Astrocyte (in vitro differentiated cells and primary cell): ENCODE data around the gene DNTT. TPM values are rescaled to one million over a fixed set of nuclear protein-coding genes. Genes with fewer than 3 reads are reported as not detected.

Experiments used
- DNase-seq: peaks from one replicate; pipeline ENCODE4 v3.0.0-alpha.2; 2010; ENCODE audit warnings: low read depth
- FAIRE-seq: peaks from 2 replicates; lab custom pipeline; 2011; peaks lifted over from hg19 to GRCh38; lab: Jason Lieb, UNC
- H2AFZ ChIP-seq: 2 replicates; pipeline ENCODE4 v1.6.0; 2012; ENCODE audit warnings: low read depth, low read length, inconsistent platforms
- H3K27ac ChIP-seq: 2 replicates; pipeline ENCODE4 v1.5.1; 2011; ENCODE audit warnings: low read depth, low read length, inconsistent platforms
- H3K27me3 ChIP-seq: 2 replicates; pipeline ENCODE4 v1.6.0; 2011; ENCODE audit warnings: low read length, inconsistent platforms; ENCODE audit not compliant: insufficient read depth
- H3K36me3 ChIP-seq: 2 replicates; pipeline ENCODE4 v1.5.1; 2011; ENCODE audit warnings: low read length, inconsistent platforms; ENCODE audit not compliant: insufficient read depth
- H3K4me1 ChIP-seq: 2 replicates; pipeline ENCODE4 v1.5.1; 2011; ENCODE audit warnings: low read length, inconsistent platforms; ENCODE audit not compliant: insufficient read depth
- H3K4me2 ChIP-seq: 2 replicates; pipeline ENCODE4 v1.6.0; 2012; ENCODE audit warnings: low read length, inconsistent platforms
- H3K4me3 ChIP-seq: 2 replicates; pipeline ENCODE4 v1.5.1; 2011; ENCODE audit warnings: low read depth, mild to moderate bottlenecking, low read length, inconsistent platforms; ENCODE audit not compliant: insufficient read depth
- H3K79me2 ChIP-seq: 2 replicates; pipeline ENCODE4 v1.6.0; 2012; ENCODE audit warnings: mild to moderate bottlenecking, low read length, inconsistent platforms; ENCODE audit not compliant: insufficient read depth
- H3K9ac ChIP-seq: 2 replicates; pipeline ENCODE4 v1.6.0; 2012; ENCODE audit warnings: mild to moderate bottlenecking, low read length, inconsistent platforms
- H3K9me3 ChIP-seq: 2 replicates; pipeline ENCODE4 v1.5.1; 2012; ENCODE audit warnings: low read depth, mild to moderate bottlenecking, low read length, inconsistent platforms; ENCODE audit not compliant: insufficient read depth
- H4K20me1 ChIP-seq: 2 replicates; pipeline ENCODE4 v1.6.0; 2012; ENCODE audit warnings: low read length, inconsistent platforms; ENCODE audit not compliant: insufficient read depth
- H3K27ac Mint-ChIP-seq: one replicate; pipeline ENCODE4 v1.8.0; 2021; ENCODE audit warnings: mild to moderate bottlenecking, mixed read lengths; ENCODE audit not compliant: unreplicated experiment
- H3K27me3 Mint-ChIP-seq: one replicate; pipeline ENCODE4 v1.8.0; 2021; ENCODE audit warnings: low read depth, mixed read lengths; ENCODE audit not compliant: unreplicated experiment
- H3K36me3 Mint-ChIP-seq: one replicate; pipeline ENCODE4 v1.8.0; 2021; ENCODE audit warnings: low read depth, mixed read lengths; ENCODE audit not compliant: unreplicated experiment
- H3K4me1 Mint-ChIP-seq: one replicate; pipeline ENCODE4 v1.8.0; 2021; ENCODE audit warnings: low read depth, mixed read lengths; ENCODE audit not compliant: unreplicated experiment
- H3K4me3 Mint-ChIP-seq: one replicate; pipeline ENCODE4 v1.8.0; 2021; ENCODE audit warnings: mild to moderate bottlenecking, moderate library complexity, mixed read lengths; ENCODE audit not compliant: unreplicated experiment
- H3K9me3 Mint-ChIP-seq: one replicate; pipeline ENCODE4 v1.8.0; 2021; ENCODE audit warnings: mild to moderate bottlenecking, mixed read lengths; ENCODE audit not compliant: unreplicated experiment
- EZH2 ChIP-seq: IDR thresholded peaks from 2 replicates; pipeline ENCODE4 v1.6.1; 2012; ENCODE audit warnings: mild to moderate bottlenecking, low read length, inconsistent platforms; ENCODE audit not compliant: insufficient read depth
- total RNA-seq: library from RNA; stranded (reverse); gene quantifications from 2 replicates; pipeline ENCODE4 v1.2.1, GENCODE V29; 2021
- TF ChIP-seq, protein P1 (sequence below): IDR thresholded peaks from 2 replicates; pipeline ENCODE4 v1.5.1; 2011; ENCODE audit warnings: low read depth, mild to moderate bottlenecking, inconsistent platforms, low read length, moderate library complexity; ENCODE audit not compliant: insufficient read depth

The DNTT gene
- total RNA-seq, 1 donor from 2014 or later, result not detected

GRCh38 chr10:96369890-96370583 lies 65.8 kb downstream of the DNTT start:
- no peak overlapping the region for H3K4me3 Mint-ChIP-seq
- Histone ChIP-seq H2AFZ (no peak overlapping the region), H3K9ac (no peak overlapping the region), H3K4me1 (peaks cover 2% of the 10 kb centered on the region), H3K4me3 (no peak overlapping the region), H4K20me1 (no peaks in the 10 kb centered on the region), H3K27ac (no peak overlapping the region), H3K27me3 (peaks cover 7% of the 10 kb centered on the region), H3K4me2 (no peak overlapping the region), H3K9me3 (no peaks in the 10 kb centered on the region), H3K79me2 (no peaks in the 10 kb centered on the region), H3K36me3 (no peaks in the 10 kb centered on the region)
- no peaks in the 10 kb centered on the region for H3K9me3 Mint-ChIP-seq
- TF ChIP-seq, protein P1, sequence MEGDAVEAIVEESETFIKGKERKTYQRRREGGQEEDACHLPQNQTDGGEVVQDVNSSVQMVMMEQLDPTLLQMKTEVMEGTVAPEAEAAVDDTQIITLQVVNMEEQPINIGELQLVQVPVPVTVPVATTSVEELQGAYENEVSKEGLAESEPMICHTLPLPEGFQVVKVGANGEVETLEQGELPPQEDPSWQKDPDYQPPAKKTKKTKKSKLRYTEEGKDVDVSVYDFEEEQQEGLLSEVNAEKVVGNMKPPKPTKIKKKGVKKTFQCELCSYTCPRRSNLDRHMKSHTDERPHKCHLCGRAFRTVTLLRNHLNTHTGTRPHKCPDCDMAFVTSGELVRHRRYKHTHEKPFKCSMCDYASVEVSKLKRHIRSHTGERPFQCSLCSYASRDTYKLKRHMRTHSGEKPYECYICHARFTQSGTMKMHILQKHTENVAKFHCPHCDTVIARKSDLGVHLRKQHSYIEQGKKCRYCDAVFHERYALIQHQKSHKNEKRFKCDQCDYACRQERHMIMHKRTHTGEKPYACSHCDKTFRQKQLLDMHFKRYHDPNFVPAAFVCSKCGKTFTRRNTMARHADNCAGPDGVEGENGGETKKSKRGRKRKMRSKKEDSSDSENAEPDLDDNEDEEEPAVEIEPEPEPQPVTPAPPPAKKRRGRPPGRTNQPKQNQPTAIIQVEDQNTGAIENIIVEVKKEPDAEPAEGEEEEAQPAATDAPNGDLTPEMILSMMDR, result no peak
- no peak for TF ChIP-seq EZH2
- peaks cover 3% of the 10 kb centered on the region for H3K36me3 Mint-ChIP-seq
- H3K27me3 Mint-ChIP-seq, result peaks cover 21% of the 10 kb centered on the region
- FAIRE-seq, result no peak
- H3K27ac Mint-ChIP-seq, result no peak overlapping the region
- H3K4me1 Mint-ChIP-seq, result peaks cover 5% of the 10 kb centered on the region
- no peak for DNase-seq

DNA sequence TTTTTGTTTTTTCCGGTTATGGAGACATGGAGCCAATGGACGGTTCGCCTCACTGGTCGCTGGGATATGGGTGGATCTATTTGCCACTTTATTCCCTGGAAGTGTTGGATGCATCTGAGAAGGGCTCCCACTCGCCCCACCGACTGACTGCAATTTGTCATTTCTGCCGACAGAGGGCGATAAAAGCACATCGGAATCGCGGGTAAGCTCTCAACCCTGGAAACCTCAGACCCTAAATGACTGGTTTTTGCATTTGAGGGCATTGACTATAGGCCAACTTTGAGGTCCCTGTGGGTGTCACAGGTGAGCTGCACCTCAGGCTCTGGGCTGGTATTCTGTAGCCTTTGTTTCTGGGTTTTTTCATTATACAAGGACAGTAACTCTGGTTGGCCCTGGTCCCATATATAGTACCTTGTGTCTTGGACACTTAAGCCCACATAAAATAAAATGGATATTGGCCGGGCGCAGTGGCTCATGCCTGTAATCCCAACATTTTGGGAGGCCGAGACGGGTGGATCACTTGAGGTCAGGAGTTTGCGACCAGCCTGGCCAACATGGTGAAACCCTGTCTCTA lies 66.4 kb downstream of the DNTT start:
- H3K27me3 ChIP-seq, result peaks cover 7% of the 10 kb centered on the region
- FAIRE-seq (peak; percentile 69), DNase-seq (no peak)
- peaks cover 4% of the 10 kb centered on the region for H3K4me1 ChIP-seq
- Mint-ChIP-seq H3K27me3 (peaks cover 21% of the 10 kb centered on the region), H3K4me3 (no peak overlapping the region), H3K36me3 (peaks cover 3% of the 10 kb centered on the region), H3K9me3 (no peaks in the 10 kb centered on the region), H3K27ac (no peak overlapping the region), H3K4me1 (peaks cover 8% of the 10 kb centered on the region)
- no peaks in the 10 kb centered on the region for H3K36me3 ChIP-seq
- H2AFZ ChIP-seq, result no peak overlapping the region
- H3K9ac ChIP-seq, result no peak overlapping the region
- H4K20me1 ChIP-seq, result no peaks in the 10 kb centered on the region
- TF ChIP-seq, protein P1, result peak; percentile 92
- no peak for TF ChIP-seq EZH2
- H3K27ac ChIP-seq, result no peak overlapping the region
- no peaks in the 10 kb centered on the region for H3K79me2 ChIP-seq
- no peak overlapping the region for H3K4me3 ChIP-seq
- H3K4me2 ChIP-seq, result no peak overlapping the region
- no peaks in the 10 kb centered on the region for H3K9me3 ChIP-seq

GRCh38 chr10:96371356-96371755 lies 67.1 kb downstream of the DNTT start:
- Histone ChIP-seq H3K27ac (no peak overlapping the region), H2AFZ (no peak overlapping the region), H3K79me2 (no peaks in the 10 kb centered on the region), H3K9me3 (no peaks in the 10 kb centered on the region), H3K36me3 (no peaks in the 10 kb centered on the region), H3K4me2 (no peak overlapping the region), H4K20me1 (no peaks in the 10 kb centered on the region), H3K27me3 (peaks cover 7% of the 10 kb centered on the region), H3K9ac (no peak overlapping the region), H3K4me1 (peaks cover 4% of the 10 kb centered on the region), H3K4me3 (no peak overlapping the region)
- Mint-ChIP-seq H3K4me3 (no peak overlapping the region), H3K27me3 (peaks cover 21% of the 10 kb centered on the region), H3K27ac (no peak overlapping the region), H3K36me3 (peaks cover 3% of the 10 kb centered on the region), H3K4me1 (peaks cover 9% of the 10 kb centered on the region), H3K9me3 (no peaks in the 10 kb centered on the region)
- no peak for DNase-seq
- no peak for FAIRE-seq
- no peak for TF ChIP-seq EZH2
- TF ChIP-seq, protein P1, result no peak
